Measurements from ENCODE around the gene DZANK1.
"Not testable (repeated sequence)": the region's sequence is repeated elsewhere in the genome, so short reads cannot be mapped to it uniquely, and the experiment has no call there.

The DZANK1 gene

DNA sequence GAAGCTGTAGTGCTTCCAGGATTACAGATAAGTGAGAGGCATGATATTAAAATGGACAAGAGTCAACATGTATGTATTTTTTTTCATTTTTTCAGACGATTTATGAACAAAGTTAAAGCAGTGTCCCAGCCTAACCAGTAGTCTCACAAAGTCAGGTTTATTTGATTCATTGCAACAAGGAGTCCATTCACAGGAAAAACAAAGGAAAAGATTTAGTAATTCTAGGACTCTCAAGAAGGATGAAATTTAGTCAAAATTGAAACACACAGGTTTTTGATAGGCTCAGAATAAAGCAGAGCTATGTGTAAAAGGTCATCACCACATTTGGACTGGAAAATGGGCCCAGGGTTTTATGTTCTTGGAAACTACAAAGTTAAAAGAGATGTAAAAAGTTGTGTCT, 94.5 kb downstream of the DZANK1 start:
- no peak for FAIRE-seq

DNA sequence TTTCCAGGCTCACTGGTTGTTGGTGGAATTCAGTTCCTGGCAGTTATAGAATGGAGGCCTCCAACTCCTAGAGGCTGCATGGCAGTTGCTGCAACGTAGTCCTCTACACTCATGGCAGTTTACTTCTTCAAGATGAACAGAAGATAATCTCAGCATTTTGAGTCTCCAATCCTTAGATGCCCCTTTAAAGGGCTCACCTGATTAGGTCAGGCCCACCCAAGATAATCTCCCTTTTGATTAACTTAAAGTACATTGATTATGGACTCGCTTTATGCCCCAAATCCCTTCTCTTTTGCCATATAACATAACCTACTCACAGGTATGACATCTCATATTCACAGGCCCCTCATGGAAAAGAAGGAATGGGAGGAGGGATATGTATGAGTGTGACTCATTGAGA, 102.1 kb downstream of the DZANK1 start:
- no peak for FAIRE-seq

DNA sequence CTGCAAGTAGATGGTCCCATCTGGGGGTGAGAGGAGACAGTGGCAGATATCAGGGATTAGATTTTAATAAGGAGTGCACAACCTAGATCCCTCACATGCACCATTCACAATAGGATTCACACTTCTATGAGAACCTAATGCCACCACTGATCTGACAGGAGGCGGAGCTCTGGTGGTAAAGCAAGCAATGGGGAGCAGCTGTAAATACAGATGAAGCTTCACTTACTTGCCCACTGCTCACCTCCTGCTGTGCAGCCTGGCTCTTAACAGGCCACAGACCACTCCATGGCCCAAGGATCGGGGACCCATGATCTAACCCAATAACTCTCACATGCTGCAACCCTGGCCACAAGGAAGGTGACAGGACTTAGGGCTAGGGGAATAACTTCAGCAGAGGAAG, 103.1 kb downstream of the DZANK1 start:
- no peak for FAIRE-seq

DNA sequence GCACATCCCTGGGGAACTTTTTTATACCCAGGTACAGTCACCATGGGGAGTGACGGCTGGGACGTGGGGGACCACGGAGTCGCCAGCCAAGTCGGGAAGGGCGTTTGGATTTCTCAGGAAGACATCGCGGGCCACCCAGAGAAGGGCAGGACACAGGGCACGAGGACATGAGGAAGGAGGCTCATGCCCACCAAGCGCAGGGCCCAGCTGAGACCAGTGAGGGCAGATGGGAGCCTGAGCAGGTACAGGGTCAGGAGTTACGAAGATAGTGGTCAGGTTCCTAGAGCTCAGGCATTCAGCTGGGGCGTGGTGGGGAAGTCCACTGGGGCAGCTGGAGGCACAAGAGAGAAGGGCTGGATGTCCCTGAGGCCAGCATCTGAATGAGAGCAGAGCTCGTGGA, 103.9 kb downstream of the DZANK1 start:
- FAIRE-seq, result no peak

DNA sequence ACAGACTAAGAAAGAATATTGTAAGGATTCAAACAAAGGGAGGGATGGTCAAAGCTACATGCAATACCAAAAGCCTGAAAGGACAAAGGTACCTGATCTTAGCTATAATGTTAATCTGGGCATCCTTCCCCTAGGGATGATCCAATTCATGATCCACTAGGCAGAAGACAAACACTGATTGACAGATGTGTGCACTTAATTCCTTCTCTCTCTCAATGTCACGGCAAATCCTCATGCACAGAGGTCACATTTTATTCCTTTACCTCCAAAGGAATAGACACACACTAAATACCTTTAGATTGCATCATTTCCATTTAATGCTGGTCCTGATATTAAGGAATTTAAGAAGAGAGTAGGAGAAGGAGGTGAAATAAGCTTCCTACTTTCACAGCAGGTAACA, 105.2 kb downstream of the DZANK1 start:
- FAIRE-seq, result no peak

DNA sequence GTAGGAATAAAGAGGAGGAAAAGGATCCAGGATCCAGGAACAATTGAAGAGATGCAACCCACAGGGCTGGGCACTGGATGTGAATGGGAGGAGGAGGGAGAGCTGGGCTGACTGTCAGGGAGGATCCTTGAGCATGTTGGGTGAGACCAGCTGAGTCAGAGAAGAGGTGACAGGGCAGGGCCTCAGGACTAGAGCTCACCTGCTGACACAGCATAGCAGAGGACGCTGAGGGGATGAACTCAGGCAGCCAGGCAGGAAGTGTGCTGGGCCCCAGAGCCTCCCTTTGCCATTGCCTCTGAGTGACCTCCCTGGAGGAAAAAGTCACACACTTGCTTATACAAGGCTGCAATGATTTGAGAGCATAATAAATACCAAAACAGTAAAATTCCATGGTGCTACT, 106.2 kb downstream of the DZANK1 start:
- FAIRE-seq, result no peak

DNA sequence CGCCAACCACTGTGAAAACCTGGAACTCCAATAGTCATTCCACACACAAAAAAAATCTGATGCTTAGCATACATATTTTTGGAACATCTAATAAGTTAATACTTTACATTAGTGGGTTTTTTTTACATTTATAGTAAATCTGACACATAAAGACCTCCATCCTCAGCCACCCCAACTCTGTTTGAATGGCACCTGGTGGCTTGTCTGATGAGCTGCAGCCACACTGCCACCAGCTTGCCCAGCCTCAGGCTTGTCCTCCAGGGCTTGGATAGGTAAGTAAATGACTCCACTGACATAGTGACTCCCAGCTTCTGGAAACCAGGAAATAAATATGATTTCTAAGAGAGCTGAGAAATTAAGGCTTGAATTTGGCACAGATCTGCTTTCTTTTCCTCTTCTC, 107.0 kb downstream of the DZANK1 start:
- FAIRE-seq, result no peak

DNA sequence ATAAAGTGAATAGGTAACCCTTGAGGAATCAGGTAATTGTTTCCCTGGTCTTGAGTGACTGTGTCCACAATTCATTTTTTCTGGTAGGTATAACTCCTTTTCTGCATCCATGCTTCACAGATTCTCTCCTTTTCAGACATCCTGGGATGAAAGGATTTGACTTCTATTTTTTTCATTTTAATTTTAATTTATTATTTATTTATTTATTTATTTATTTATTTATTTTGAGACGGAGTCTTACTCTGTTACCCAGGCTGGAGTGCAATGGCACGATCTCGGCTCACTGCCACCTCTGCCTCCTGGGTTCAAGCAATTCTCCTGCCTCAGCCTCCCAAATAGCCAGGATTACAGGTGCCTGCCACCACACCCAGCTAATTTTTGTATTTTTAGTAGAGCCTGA, 117.1 kb downstream of the DZANK1 start:
- FAIRE-seq, result not testable (repeated sequence)

All from G401.6 (cell line).